HG03045 (cell line): ENCODE results near the gene LGALS9.
"Not testable (repeated sequence)": the region's sequence is repeated elsewhere in the genome, so short reads cannot be mapped to it uniquely, and the experiment has no call there.

Source experiments
- ATAC-seq: cut with Tn5 transposase; IDR thresholded peaks from one replicate; pipeline ENCODE4 v1.9.1; 2021; ENCODE audit warnings: mild to moderate bottlenecking, moderate library complexity; ENCODE audit not compliant: unreplicated experiment

The LGALS9 gene

GRCh38 chr17:27671591-27671910 lies 40.6 kb downstream of the LGALS9 start:
- ATAC-seq: no peak

GRCh38 chr17:27671977-27672480 lies 41.0 kb downstream of the LGALS9 start:
- not testable (repeated sequence) for ATAC-seq

DNA sequence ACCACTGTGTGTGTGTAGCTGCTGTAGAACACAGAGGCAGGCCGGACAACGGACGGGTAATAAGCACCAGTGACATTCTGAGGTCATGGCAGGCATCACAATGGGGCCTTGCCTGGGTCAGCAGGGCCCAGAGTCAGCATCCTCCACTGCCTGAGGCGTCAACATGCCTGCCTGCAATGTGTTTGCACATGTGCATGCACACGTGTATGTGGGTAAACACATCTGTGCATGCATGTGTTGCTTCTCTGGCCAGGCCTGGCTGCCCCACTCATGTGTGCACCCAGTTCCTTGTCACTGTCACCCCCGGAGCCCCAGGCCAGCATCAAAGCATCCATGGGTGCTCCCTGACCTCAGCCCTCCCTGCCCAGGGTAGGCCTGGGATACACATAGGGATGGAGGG lies 43.3 kb downstream of the LGALS9 start:
- ATAC-seq: no peak

DNA sequence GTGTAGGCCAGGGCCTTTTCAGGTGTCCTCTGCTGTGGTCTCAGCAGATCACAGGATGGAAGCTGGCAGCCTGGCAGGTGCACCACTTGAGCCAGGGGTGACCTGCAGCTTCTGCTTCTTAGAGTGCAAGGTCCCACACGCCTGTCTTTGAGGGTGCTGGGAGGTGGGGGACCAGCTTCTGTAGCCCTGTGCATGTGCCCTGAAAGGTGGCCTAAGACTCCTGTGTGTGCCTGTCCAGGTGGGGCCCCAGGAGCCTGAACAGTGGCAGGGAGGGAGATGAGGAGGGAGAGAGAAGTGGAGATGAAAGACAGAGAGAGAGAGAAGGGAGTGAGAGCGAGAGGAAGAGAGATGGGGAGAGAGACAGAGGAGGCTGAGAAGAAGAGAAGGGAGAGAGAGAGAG lies 46.2 kb downstream of the LGALS9 start:
- no peak for ATAC-seq

GRCh38 chr17:27686322-27686721 lies 55.3 kb downstream of the LGALS9 start:
- not testable (repeated sequence) for ATAC-seq

GRCh38 chr17:27690882-27691281 lies 59.9 kb downstream of the LGALS9 start:
- ATAC-seq: no peak

DNA sequence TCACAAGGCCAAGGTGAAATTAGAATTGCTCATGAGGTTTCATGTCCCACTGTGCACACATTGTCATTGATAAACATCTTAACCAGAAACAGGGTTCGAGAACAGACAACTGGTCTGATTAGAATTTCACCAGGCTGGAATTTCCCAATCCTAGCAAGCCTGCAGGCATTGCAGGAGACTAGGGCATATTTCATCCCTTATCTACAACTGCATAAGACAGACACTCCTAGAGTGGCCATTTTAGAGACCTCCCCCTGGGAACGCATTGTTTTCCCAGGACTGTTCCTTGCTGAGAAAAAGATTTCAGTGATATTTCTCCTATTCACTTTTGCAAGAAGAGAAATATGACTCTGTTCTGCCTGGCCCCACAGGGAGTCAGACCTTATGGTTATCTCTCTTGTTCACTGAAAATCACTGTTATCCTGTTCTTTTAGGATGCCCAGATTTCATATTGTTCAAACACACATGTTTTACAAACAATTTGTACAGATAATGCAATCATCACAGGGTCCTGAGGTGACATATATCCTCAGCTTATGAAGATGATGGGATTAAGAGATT lies 64.3 kb downstream of the LGALS9 start:
- ATAC-seq: not testable (repeated sequence)
